Activated naive CD8-positive, alpha-beta T cell treated with anti-CD3 and anti-CD28 coated beads, Interleukin-2, amount 50 U/mL, for 24 hours (primary cell): ENCODE measurements around the gene SLC25A42.
"Not testable (repeated sequence)": the region's sequence is repeated elsewhere in the genome, so short reads cannot be mapped to it uniquely, and the experiment has no call there.

Source experiments
- ATAC-seq: fragments of 150-1000 bp; cut with Tn5 transposase; one replicate; pipeline ENCODE4 v1.10.0; 2021
- DNase-seq: peaks from one replicate; pipeline ENCODE4 v3.0.0; 2021
- H3K27ac Mint-ChIP-seq: one replicate; pipeline ENCODE4 v1.8.0; 2021; ENCODE audit warnings: mild to moderate bottlenecking, mixed read lengths
- H3K27me3 Mint-ChIP-seq: one replicate; pipeline ENCODE4 v1.8.0; 2021; ENCODE audit warnings: mixed read lengths
- H3K36me3 Mint-ChIP-seq: one replicate; pipeline ENCODE4 v1.8.0; 2021; ENCODE audit warnings: low read depth, mixed read lengths
- H3K4me1 Mint-ChIP-seq: one replicate; pipeline ENCODE4 v1.8.0; 2021; ENCODE audit warnings: mixed read lengths
- H3K4me3 Mint-ChIP-seq: one replicate; pipeline ENCODE4 v1.8.0; 2021; ENCODE audit warnings: mild to moderate bottlenecking, moderate library complexity, mixed read lengths
- H3K9me3 Mint-ChIP-seq: one replicate; pipeline ENCODE4 v1.8.0; 2021; ENCODE audit warnings: mixed read lengths

The SLC25A42 gene

GRCh38 chr19:19115954-19116353 is 52.2 kb downstream of the SLC25A42 start:
- DNase-seq (peak; percentile 69), ATAC-seq (no peak)
- peaks cover 10% of the 10 kb centered on the region for H3K36me3 Mint-ChIP-seq
- H3K9me3 Mint-ChIP-seq: no peaks in the 10 kb centered on the region
- H3K4me3 Mint-ChIP-seq: no peak overlapping the region
- no peaks in the 10 kb centered on the region for H3K4me1 Mint-ChIP-seq
- H3K27me3 Mint-ChIP-seq: no peaks in the 10 kb centered on the region
- no peak overlapping the region for H3K27ac Mint-ChIP-seq

GRCh38 chr19:19119325-19120237 is 55.8 kb downstream of the SLC25A42 start:
- ATAC-seq (no peak), DNase-seq (no peak)
- H3K27ac Mint-ChIP-seq: no peak overlapping the region
- H3K4me3 Mint-ChIP-seq: no peak overlapping the region
- peaks cover 29% of the 10 kb centered on the region for H3K36me3 Mint-ChIP-seq
- H3K27me3 Mint-ChIP-seq: no peaks in the 10 kb centered on the region
- peaks cover 10% of the 10 kb centered on the region for H3K9me3 Mint-ChIP-seq
- no peaks in the 10 kb centered on the region for H3K4me1 Mint-ChIP-seq

GRCh38 chr19:19120308-19121231 is 56.8 kb downstream of the SLC25A42 start:
- no peaks in the 10 kb centered on the region for H3K27me3 Mint-ChIP-seq
- no peaks in the 10 kb centered on the region for H3K4me1 Mint-ChIP-seq
- peaks cover 10% of the 10 kb centered on the region for H3K9me3 Mint-ChIP-seq
- ATAC-seq: peak; percentile 53
- H3K36me3 Mint-ChIP-seq: peaks cover 33% of the 10 kb centered on the region
- H3K27ac Mint-ChIP-seq: no peak overlapping the region
- DNase-seq: peak; percentile 36
- no peak overlapping the region for H3K4me3 Mint-ChIP-seq

- Mint-ChIP-seq H3K4me3 (no peak overlapping the region), H3K9me3 (peaks cover 10% of the 10 kb centered on the region)
These were observed 57.6 kb downstream of the SLC25A42 start for GRCh38 chr19:19121371-19121770.

GRCh38 chr19:19122902-19123301 is 59.1 kb downstream of the SLC25A42 start:
- Mint-ChIP-seq H3K36me3 (peaks cover 35% of the 10 kb centered on the region), H3K27ac (no peak overlapping the region), H3K4me1 (no peaks in the 10 kb centered on the region), H3K27me3 (no peaks in the 10 kb centered on the region), H3K4me3 (no peak overlapping the region), H3K9me3 (peaks cover 10% of the 10 kb centered on the region)
- DNase-seq: no peak
- ATAC-seq: no peak

More at GRCh38 chr19:19121371-19121770, 57.6 kb downstream of the SLC25A42 start:
- Mint-ChIP-seq H3K27ac (no peak overlapping the region), H3K4me1 (no peaks in the 10 kb centered on the region), H3K27me3 (no peaks in the 10 kb centered on the region), H3K36me3 (peaks cover 33% of the 10 kb centered on the region)
- ATAC-seq (no peak), DNase-seq (no peak)

- Mint-ChIP-seq H3K27me3 (no peaks in the 10 kb centered on the region), H3K4me1 (no peaks in the 10 kb centered on the region), H3K9me3 (peaks cover 10% of the 10 kb centered on the region), H3K36me3 (peaks cover 36% of the 10 kb centered on the region), H3K27ac (no peak overlapping the region), H3K4me3 (no peak overlapping the region)
- DNase-seq: no peak
- no peak for ATAC-seq
These were observed 59.6 kb downstream of the SLC25A42 start for GRCh38 chr19:19123386-19123785.

GRCh38 chr19:19126102-19126501 is 62.3 kb downstream of the SLC25A42 start:
- Mint-ChIP-seq H3K4me1 (no peaks in the 10 kb centered on the region), H3K27me3 (no peaks in the 10 kb centered on the region), H3K36me3 (peaks cover 34% of the 10 kb centered on the region)

GRCh38 chr19:19131989-19132388 is 68.2 kb downstream of the SLC25A42 start:
- ATAC-seq (no peak), DNase-seq (no peak)
- Mint-ChIP-seq H3K9me3 (peaks cover 7% of the 10 kb centered on the region), H3K27ac (no peak overlapping the region), H3K36me3 (peaks cover 26% of the 10 kb centered on the region), H3K4me3 (no peak overlapping the region), H3K27me3 (no peaks in the 10 kb centered on the region), H3K4me1 (peaks cover 3% of the 10 kb centered on the region)

More at GRCh38 chr19:19126102-19126501, 62.3 kb downstream of the SLC25A42 start:
- Mint-ChIP-seq H3K27ac (no peak overlapping the region), H3K9me3 (peaks cover 10% of the 10 kb centered on the region), H3K4me3 (no peak overlapping the region)
- DNase-seq: no peak
- ATAC-seq: no peak

GRCh38 chr19:19132912-19133311 is 69.1 kb downstream of the SLC25A42 start:
- Mint-ChIP-seq H3K36me3 (peaks cover 24% of the 10 kb centered on the region), H3K4me1 (peaks cover 11% of the 10 kb centered on the region), H3K4me3 (no peak overlapping the region), H3K27me3 (no peaks in the 10 kb centered on the region), H3K9me3 (peaks cover 7% of the 10 kb centered on the region), H3K27ac (no peak overlapping the region)
- DNase-seq: no peak
- no peak for ATAC-seq

DNA sequence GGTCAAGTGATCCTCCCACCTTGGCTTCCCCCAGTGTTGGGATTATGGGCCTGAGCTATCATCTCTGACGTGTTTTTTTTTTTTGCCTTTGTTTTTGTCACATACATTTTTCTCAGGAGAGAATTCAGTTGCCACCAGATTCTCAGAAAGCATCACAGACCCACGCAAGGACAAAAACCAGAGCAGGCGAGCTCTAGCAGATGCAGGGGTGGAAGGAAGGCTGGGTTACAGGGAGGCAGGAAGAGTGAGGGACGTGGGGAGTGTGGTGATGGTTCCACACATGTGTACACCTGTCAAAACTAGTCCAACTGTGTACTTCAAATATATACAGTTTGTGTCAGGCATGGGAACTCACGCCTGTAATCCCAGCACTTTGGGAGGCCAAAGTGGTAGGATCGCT is 70.2 kb downstream of the SLC25A42 start:
- ATAC-seq (no peak), DNase-seq (no peak)
- no peak overlapping the region for H3K27ac Mint-ChIP-seq
- H3K36me3 Mint-ChIP-seq: peaks cover 19% of the 10 kb centered on the region
- peaks cover 7% of the 10 kb centered on the region for H3K9me3 Mint-ChIP-seq
- H3K4me1 Mint-ChIP-seq: peaks cover 22% of the 10 kb centered on the region
- no peak overlapping the region for H3K4me3 Mint-ChIP-seq
- H3K27me3 Mint-ChIP-seq: no peaks in the 10 kb centered on the region

DNA sequence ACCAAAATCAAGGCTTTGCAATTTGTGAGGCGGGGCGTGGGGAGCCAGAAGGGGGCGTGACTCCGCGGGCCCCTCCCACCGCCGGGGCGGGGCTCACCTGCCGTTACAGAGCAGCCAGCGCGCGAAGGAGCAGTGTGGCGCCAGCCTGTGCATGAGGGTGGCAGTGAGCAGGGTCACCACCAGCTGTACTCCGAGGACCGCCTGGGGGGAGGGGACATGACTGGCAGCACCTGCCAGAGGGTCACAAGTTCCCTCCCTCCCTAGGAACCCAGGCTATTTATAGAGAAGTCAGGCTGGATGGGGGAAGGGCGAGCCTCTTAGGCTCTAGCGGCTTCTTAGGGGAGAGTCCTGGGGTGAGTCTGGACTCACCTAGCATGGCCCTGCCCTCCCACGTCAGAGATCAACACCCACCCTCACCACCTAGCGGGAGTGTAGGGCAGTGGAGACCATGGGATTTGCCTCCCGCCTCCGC is 70.9 kb downstream of the SLC25A42 start:
- peak; percentile 50 for DNase-seq
- Mint-ChIP-seq H3K27me3 (no peaks in the 10 kb centered on the region), H3K9me3 (peaks cover 7% of the 10 kb centered on the region), H3K4me1 (peaks cover 22% of the 10 kb centered on the region), H3K4me3 (no peak overlapping the region), H3K27ac (no peak overlapping the region), H3K36me3 (peaks cover 17% of the 10 kb centered on the region)
- no peak for ATAC-seq

DNA sequence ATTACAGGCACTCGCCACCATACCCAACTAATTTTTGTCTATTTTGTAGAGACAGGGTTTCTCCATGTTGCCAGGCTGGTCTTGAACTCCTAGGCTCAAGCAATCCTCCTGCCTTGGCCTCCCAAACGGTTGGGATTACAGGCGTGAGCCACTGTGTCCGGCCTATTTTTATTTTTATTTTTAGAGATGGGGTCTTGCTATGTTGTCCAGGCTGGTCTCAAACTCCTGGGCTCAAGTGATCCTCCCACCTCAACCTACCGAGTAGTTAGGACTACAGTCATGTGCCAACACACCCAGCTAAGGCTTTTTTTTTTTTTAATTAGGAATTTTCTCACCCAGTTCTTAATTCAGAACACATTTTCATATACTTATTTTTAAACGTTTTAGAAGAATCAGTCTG is 71.9 kb downstream of the SLC25A42 start:
- not testable (repeated sequence) for H3K9me3 Mint-ChIP-seq, H3K4me3 Mint-ChIP-seq, H3K27me3 Mint-ChIP-seq, DNase-seq, H3K27ac Mint-ChIP-seq, ATAC-seq
- peaks cover 15% of the 10 kb centered on the region for H3K36me3 Mint-ChIP-seq
- H3K4me1 Mint-ChIP-seq: peaks cover 22% of the 10 kb centered on the region

GRCh38 chr19:19137556-19138108 is 73.8 kb downstream of the SLC25A42 start:
- ATAC-seq (no peak), DNase-seq (no peak)
- H3K4me3 Mint-ChIP-seq: peak overlapping the region; percentile 92
- peaks cover 22% of the 10 kb centered on the region for H3K4me1 Mint-ChIP-seq
- H3K27me3 Mint-ChIP-seq: no peaks in the 10 kb centered on the region
- peak overlapping the region; percentile 94 for H3K27ac Mint-ChIP-seq
- peaks cover 9% of the 10 kb centered on the region for H3K36me3 Mint-ChIP-seq
- H3K9me3 Mint-ChIP-seq: no peaks in the 10 kb centered on the region
